Naive B cell (primary cell): ENCODE measurements around the gene CHMP4B. TPM values are rescaled to one million over a fixed set of nuclear protein-coding genes. Genes with fewer than 3 reads are reported as not detected.

Experiments used
- ATAC-seq, 2 donors: fragments of 150-1000 bp; cut with Tn5 transposase; 2 replicates each; pipeline ENCODE4 v1.10.0; 2021; ENCODE audit warnings: low read depth in 2 of 2, mild to moderate bottlenecking in 2 of 2, moderate library complexity in 2 of 2
- DNase-seq: peaks from one replicate; pipeline ENCODE4 v3.0.0; 2022
- H3K27ac Mint-ChIP-seq, 6 donors: one replicate each; pipeline ENCODE4 v1.8.0; 2020 to 2022; ENCODE audit warnings: mild to moderate bottlenecking in 6 of 6, mixed read lengths in 6 of 6, moderate library complexity in 5 of 6, inconsistent platforms in 2 of 6
- H3K27me3 Mint-ChIP-seq, 3 donors: one replicate each; pipeline ENCODE4 v1.8.0; 2021 to 2022; ENCODE audit warnings: mixed read lengths in 3 of 3, mild to moderate bottlenecking in 1 of 3
- H3K36me3 Mint-ChIP-seq, 2 donors: one replicate each; pipeline ENCODE4 v1.8.0; 2020 to 2022; ENCODE audit warnings: mixed read lengths in 2 of 2, inconsistent platforms in 1 of 2, mild to moderate bottlenecking in 1 of 2
- H3K4me1 Mint-ChIP-seq, 3 donors: one replicate each; pipeline ENCODE4 v1.8.0; 2020 to 2022; ENCODE audit warnings: mixed read lengths in 3 of 3, inconsistent platforms in 1 of 3, mild to moderate bottlenecking in 1 of 3, moderate library complexity in 1 of 3
- H3K4me3 Mint-ChIP-seq, 8 donors: one replicate each; pipeline ENCODE4 v1.8.0; 2020 to 2022; ENCODE audit warnings: mild to moderate bottlenecking in 8 of 8, mixed read lengths in 8 of 8, moderate library complexity in 8 of 8, inconsistent platforms in 2 of 8
- H3K9me3 Mint-ChIP-seq, 7 donors: one replicate each; pipeline ENCODE4 v1.8.0; 2020 to 2022; ENCODE audit warnings: mixed read lengths in 7 of 7, mild to moderate bottlenecking in 5 of 7, inconsistent platforms in 2 of 7, moderate library complexity in 1 of 7
- polyA plus RNA-seq, 6 donors: library from polyadenylated mRNA; unstranded; fragments of 300-500 nt; fragmentation: Illumina TruSeq; gene quantifications; one replicate each; pipeline ENCODE4 v1.2.3, GENCODE V29; 2021; ENCODE audit warnings: low read depth in 6 of 6

The CHMP4B gene
- polyA plus RNA-seq, 6 donors from 2014 or later = 1.3 to 8.0 (median 7.2) TPM

GRCh38 chr20:33781945-33782344 is 29.2 kb upstream of the CHMP4B start:
- DNase-seq (no peak), ATAC-seq (no peak)
- peaks cover 4 to 8% of the 10 kb centered on the region in 2 donors for H3K36me3 Mint-ChIP-seq
- H3K27ac Mint-ChIP-seq = peak overlapping the region in 5 of 6 donors; percentile 18 to 97 (median 91)
- H3K4me1 Mint-ChIP-seq = peaks cover 47 to 82% (median 47%) of the 10 kb centered on the region in 3 donors
- H3K27me3 Mint-ChIP-seq = no peaks in the 10 kb centered on the region
- peaks cover 0 to 10% (median 6%) of the 10 kb centered on the region in 7 donors for H3K9me3 Mint-ChIP-seq
- peak overlapping the region in 1 of 8 donors; percentile 41 for H3K4me3 Mint-ChIP-seq

GRCh38 chr20:33783256-33783655 is 27.9 kb upstream of the CHMP4B start:
- DNase-seq (no peak), ATAC-seq (no peak)
- peaks cover 0 to 10% (median 6%) of the 10 kb centered on the region in 7 donors for H3K9me3 Mint-ChIP-seq
- H3K27ac Mint-ChIP-seq = peak overlapping the region in 5 of 6 donors; percentile 32 to 97 (median 69)
- H3K4me1 Mint-ChIP-seq = peaks cover 45 to 80% (median 48%) of the 10 kb centered on the region in 3 donors
- H3K27me3 Mint-ChIP-seq = no peaks in the 10 kb centered on the region
- H3K36me3 Mint-ChIP-seq = peaks cover 4 to 8% of the 10 kb centered on the region in 2 donors
- H3K4me3 Mint-ChIP-seq = peak overlapping the region in 4 of 8 donors; percentile 13 to 50 (median 27)

- H3K36me3 Mint-ChIP-seq = peaks cover 4 to 8% of the 10 kb centered on the region in 2 donors
- DNase-seq (no peak), ATAC-seq (no peak)
- peaks cover 0 to 7% (median 6%) of the 10 kb centered on the region in 7 donors for H3K9me3 Mint-ChIP-seq
- H3K4me3 Mint-ChIP-seq = peak overlapping the region in 3 of 8 donors; percentile 13 to 50 (median 39)
- peaks cover 42 to 75% (median 43%) of the 10 kb centered on the region in 3 donors for H3K4me1 Mint-ChIP-seq
- no peaks in the 10 kb centered on the region for H3K27me3 Mint-ChIP-seq
- peak overlapping the region in 1 of 6 donors; percentile 97 for H3K27ac Mint-ChIP-seq
These were observed 27.3 kb upstream of the CHMP4B start for GRCh38 chr20:33783818-33784217.

GRCh38 chr20:33784225-33784624 is 26.9 kb upstream of the CHMP4B start:
- H3K27me3 Mint-ChIP-seq = no peaks in the 10 kb centered on the region
- H3K9me3 Mint-ChIP-seq = peaks cover 0 to 6% (median 3%) of the 10 kb centered on the region in 7 donors
- no peak for ATAC-seq
- peak overlapping the region in 1 of 6 donors; percentile 97 for H3K27ac Mint-ChIP-seq
- DNase-seq = no peak
- peaks cover 38 to 71% (median 39%) of the 10 kb centered on the region in 3 donors for H3K4me1 Mint-ChIP-seq
- H3K36me3 Mint-ChIP-seq = peaks cover 4 to 8% of the 10 kb centered on the region in 2 donors
- no peak overlapping the region for H3K4me3 Mint-ChIP-seq

GRCh38 chr20:33785503-33785902 is 25.6 kb upstream of the CHMP4B start:
- H3K36me3 Mint-ChIP-seq = peaks cover 0 to 4% of the 10 kb centered on the region in 2 donors
- no peaks in the 10 kb centered on the region for H3K9me3 Mint-ChIP-seq
- no peaks in the 10 kb centered on the region for H3K27me3 Mint-ChIP-seq
- peak overlapping the region in 1 of 6 donors; percentile 97 for H3K27ac Mint-ChIP-seq
- H3K4me1 Mint-ChIP-seq = peaks cover 30 to 58% (median 34%) of the 10 kb centered on the region in 3 donors
- no peak for DNase-seq
- no peak for ATAC-seq
- peak overlapping the region; percentile 6 to 83 (median 66) for H3K4me3 Mint-ChIP-seq

- ATAC-seq (no peak), DNase-seq (no peak)
- H3K27ac Mint-ChIP-seq = peak overlapping the region in 4 of 6 donors; percentile 9 to 92 (median 58)
- no peaks in the 10 kb centered on the region for H3K27me3 Mint-ChIP-seq
- H3K4me1 Mint-ChIP-seq = peaks cover 17 to 44% (median 23%) of the 10 kb centered on the region in 3 donors
- H3K4me3 Mint-ChIP-seq = peak overlapping the region in 5 of 8 donors; percentile 8 to 51 (median 22)
- peaks cover 0 to 9% of the 10 kb centered on the region in 2 donors for H3K36me3 Mint-ChIP-seq
- H3K9me3 Mint-ChIP-seq = no peaks in the 10 kb centered on the region
These were observed 23.8 kb upstream of the CHMP4B start for GRCh38 chr20:33787253-33787891.

- DNase-seq (no peak), ATAC-seq (no peak)
- peaks cover 0 to 9% of the 10 kb centered on the region in 2 donors for H3K36me3 Mint-ChIP-seq
- peak overlapping the region in 2 of 8 donors; percentile 12 to 51 for H3K4me3 Mint-ChIP-seq
- no peaks in the 10 kb centered on the region for H3K27me3 Mint-ChIP-seq
- H3K27ac Mint-ChIP-seq = peak overlapping the region in 3 of 6 donors; percentile 66 to 76 (median 74)
- H3K9me3 Mint-ChIP-seq = no peaks in the 10 kb centered on the region
- peaks cover 18 to 40% (median 22%) of the 10 kb centered on the region in 3 donors for H3K4me1 Mint-ChIP-seq
These were observed 22.6 kb upstream of the CHMP4B start for GRCh38 chr20:33788351-33789049.

GRCh38 chr20:33789109-33789857 is 21.9 kb upstream of the CHMP4B start:
- Mint-ChIP-seq H3K4me3 (no peak overlapping the region), H3K9me3 (no peaks in the 10 kb centered on the region), H3K4me1 (peaks cover 20 to 38% (median 23%) of the 10 kb centered on the region in 3 donors), H3K27me3 (no peaks in the 10 kb centered on the region), H3K36me3 (peaks cover 0 to 9% of the 10 kb centered on the region in 2 donors), H3K27ac (peak overlapping the region in 2 of 6 donors; percentile 20 to 29)
- DNase-seq (no peak), ATAC-seq (no peak)

- Mint-ChIP-seq H3K4me1 (peaks cover 20 to 32% (median 23%) of the 10 kb centered on the region in 3 donors), H3K9me3 (no peaks in the 10 kb centered on the region), H3K27ac (no peak overlapping the region), H3K36me3 (peaks cover 0 to 9% of the 10 kb centered on the region in 2 donors), H3K4me3 (no peak overlapping the region), H3K27me3 (no peaks in the 10 kb centered on the region)
- DNase-seq (no peak), ATAC-seq (no peak)
These were observed 21.3 kb upstream of the CHMP4B start for GRCh38 chr20:33789858-33790182.

GRCh38 chr20:33790566-33790965 is 20.6 kb upstream of the CHMP4B start:
- peak overlapping the region in 2 of 6 donors; percentile 37 to 77 for H3K27ac Mint-ChIP-seq
- H3K9me3 Mint-ChIP-seq = no peaks in the 10 kb centered on the region
- H3K4me3 Mint-ChIP-seq = no peak overlapping the region
- ATAC-seq (no peak), DNase-seq (no peak)
- H3K27me3 Mint-ChIP-seq = no peaks in the 10 kb centered on the region
- peaks cover 0 to 9% of the 10 kb centered on the region in 2 donors for H3K36me3 Mint-ChIP-seq
- peaks cover 20 to 28% (median 23%) of the 10 kb centered on the region in 3 donors for H3K4me1 Mint-ChIP-seq

GRCh38 chr20:33791021-33791420 is 20.1 kb upstream of the CHMP4B start:
- ATAC-seq (no peak), DNase-seq (no peak)
- Mint-ChIP-seq H3K4me3 (no peak overlapping the region), H3K27me3 (no peaks in the 10 kb centered on the region), H3K4me1 (peaks cover 20 to 24% (median 23%) of the 10 kb centered on the region in 3 donors), H3K36me3 (peaks cover 0 to 9% of the 10 kb centered on the region in 2 donors), H3K27ac (peak overlapping the region in 1 of 6 donors; percentile 37), H3K9me3 (no peaks in the 10 kb centered on the region)

- Mint-ChIP-seq H3K36me3 (peaks cover 0 to 9% of the 10 kb centered on the region in 2 donors), H3K4me1 (peaks cover 20% of the 10 kb centered on the region in 3 donors), H3K27ac (no peak overlapping the region), H3K9me3 (no peaks in the 10 kb centered on the region), H3K4me3 (no peak overlapping the region), H3K27me3 (no peaks in the 10 kb centered on the region)
- no peak for DNase-seq
- no peak for ATAC-seq
These were observed 19.6 kb upstream of the CHMP4B start for GRCh38 chr20:33791540-33791939.

GRCh38 chr20:33791959-33792597 is 19.1 kb upstream of the CHMP4B start:
- peaks cover 0 to 9% of the 10 kb centered on the region in 2 donors for H3K36me3 Mint-ChIP-seq
- no peak overlapping the region for H3K4me3 Mint-ChIP-seq
- peaks cover 15 to 20% (median 18%) of the 10 kb centered on the region in 3 donors for H3K4me1 Mint-ChIP-seq
- DNase-seq = peak; percentile 38
- H3K27ac Mint-ChIP-seq = peak overlapping the region in 1 of 6 donors; percentile 26
- no peaks in the 10 kb centered on the region for H3K9me3 Mint-ChIP-seq
- no peaks in the 10 kb centered on the region for H3K27me3 Mint-ChIP-seq
- ATAC-seq = peak in 1 of 2 donors; percentile 62
